K562 (cell line): Measurements from ENCODE around the gene SLCO3A1. TPM values are rescaled to one million over a fixed set of nuclear protein-coding genes. Genes with fewer than 3 reads are reported as not detected.

Experiments
- ATAC-seq: fragments of 200-7000 bp; cut with Tn5 transposase; 3 replicates; pipeline ENCODE4 v1.9.1; 2020; ENCODE audit warnings: moderate library complexity
- BruUV-seq: library from RNA; stranded (reverse); fragments of 400-500 nt; replicated peaks from 2 replicates; lab custom pipeline; 2021; lab: Mats Ljungman, UMichigan
- CTCF ChIA-PET: fragments of 300-600 bp; formaldehyde crosslinking; extraction: SDS; loops from one replicate; lab custom pipeline; 2021; ENCODE audit warnings: low intra/inter-chr PET ratio; lab: Yijun Ruan, JAX
- POLR2A ChIA-PET: fragments of 300-600, 350-650 bp; sonication (Branson Sonifier 250); formaldehyde crosslinking; extraction: SDS; loops from one replicate; lab custom pipeline; 2021; ENCODE audit warnings: antibody characterized with exemption, inconsistent platforms; lab: Yijun Ruan, JAX
- DNase-seq, 4 experiments: peaks; one replicate each; pipeline versions ENCODE4 v3.0.0 to v3.0.0-alpha.2; 2011 to 2018; ENCODE audit warnings: low spot score in 3 of 4, mixed read lengths in 3 of 4; ENCODE audit errors: extremely low read depth in 1 of 4
- FAIRE-seq: peaks from 2 replicates; lab custom pipeline; 2011; peaks lifted over from hg19 to GRCh38; lab: Jason Lieb, UNC
- H2AFZ ChIP-seq: 2 replicates; pipeline ENCODE4 v1.6.0; 2011; ENCODE audit warnings: low read depth, low read length, control low read depth, inconsistent platforms
- H3K27ac ChIP-seq: fragments of 200-600 bp; 3 replicates; pipeline ENCODE4 v1.8.0; 2011; ENCODE audit warnings: low read depth, mild to moderate bottlenecking, control low read depth, inconsistent platforms, low read length, moderate library complexity, mixed read lengths; ENCODE audit errors: extremely low read depth
- H3K27me3 ChIP-seq, 2 experiments: fragments of 300-600 bp in 1 of 2; 2 replicates in 1 of 2; 3 replicates in 1 of 2; pipeline versions ENCODE4 v1.6.0 to v1.8.0; 2011; ENCODE audit warnings: inconsistent platforms in 2 of 2, low read length in 2 of 2, mild to moderate bottlenecking in 1 of 2, mixed read lengths in 1 of 2, moderate library complexity in 1 of 2; ENCODE audit not compliant: control insufficient read depth in 2 of 2, insufficient read depth in 2 of 2
- H3K36me3 ChIP-seq: fragments of 300-600 bp; 3 replicates; pipeline ENCODE4 v1.8.0; 2011; ENCODE audit warnings: mild to moderate bottlenecking, low read length, inconsistent platforms; ENCODE audit not compliant: control insufficient read depth, insufficient read depth
- H3K4me1 ChIP-seq, 2 experiments: fragments of 200-600 bp in 1 of 2; replicated peaks in 1 of 2; 2 replicates in 1 of 2; 3 replicates in 1 of 2; pipeline versions ENCODE4 v1.5.1 to v1.8.0; 2011; ENCODE audit warnings: inconsistent platforms in 2 of 2, low read length in 2 of 2, mild to moderate bottlenecking in 1 of 2, mixed read lengths in 1 of 2, moderate library complexity in 1 of 2; ENCODE audit not compliant: control insufficient read depth in 2 of 2, insufficient read depth in 2 of 2
- H3K4me2 ChIP-seq: 2 replicates; pipeline ENCODE4 v1.6.1; 2011; ENCODE audit warnings: low read length, control low read depth, inconsistent platforms, mixed read lengths; ENCODE audit not compliant: insufficient read depth
- H3K4me3 ChIP-seq: fragments of 200-600 bp; sonication (generic), shearing (Covaris generic); 2 replicates; pipeline ENCODE4 v1.5.1; 2016; ENCODE audit warnings: control low read depth, inconsistent platforms
- H3K79me2 ChIP-seq: fragments of 200-600 bp; 3 replicates; pipeline ENCODE4 v1.8.0; 2011; ENCODE audit warnings: low read length, inconsistent platforms; ENCODE audit not compliant: control insufficient read depth, insufficient read depth
- H3K9ac ChIP-seq, 2 experiments: 2 replicates each; pipeline versions ENCODE4 v1.6.0 to v1.6.1; 2011; ENCODE audit warnings: low read depth in 2 of 2, low read length in 2 of 2, control low read depth in 1 of 2, inconsistent platforms in 1 of 2, mild to moderate bottlenecking in 1 of 2, mixed read lengths in 1 of 2; ENCODE audit not compliant: insufficient read depth in 1 of 2
- H3K9me1 ChIP-seq: one replicate; pipeline ENCODE4 v1.6.0; 2011; ENCODE audit warnings: inconsistent platforms, mild to moderate bottlenecking, low read length, moderate library complexity; ENCODE audit not compliant: control insufficient read depth, insufficient read depth
- H3K9me3 ChIP-seq: replicated peaks from 2 replicates; pipeline ENCODE4 v1.5.1; 2011; ENCODE audit warnings: low read depth, low read length, inconsistent platforms; ENCODE audit not compliant: control insufficient read depth, insufficient read depth
- H4K20me1 ChIP-seq: replicated peaks from 2 replicates; pipeline ENCODE4 v1.6.1; 2011; ENCODE audit warnings: low read length, inconsistent platforms, mixed read lengths; ENCODE audit not compliant: control insufficient read depth, insufficient read depth
- ATF7 ChIP-seq: fragments of 450-650 bp; IDR thresholded peaks from 2 replicates; pipeline ENCODE4 v1.7.1; 2014; ENCODE audit warnings: mild to moderate bottlenecking, moderate library complexity
- CBX5 ChIP-seq: IDR thresholded peaks from 2 replicates; pipeline ENCODE4 v1.6.1; 2014; ENCODE audit warnings: low read depth, borderline replicate concordance
- KDM5B ChIP-seq: fragments of 200-600 bp; sonication (generic); IDR thresholded peaks from 2 replicates; pipeline ENCODE4 v1.6.1; 2012; ENCODE audit warnings: low read depth, mild to moderate bottlenecking, moderate library complexity, low read length, control low read depth, inconsistent platforms; ENCODE audit not compliant: insufficient replicate concordance
- PRMT5 ChIP-seq: sonication (generic); formaldehyde crosslinking; IDR thresholded peaks from 2 replicates; pipeline ENCODE4 v1.5.0; 2020; ENCODE audit warnings: missing genetic modification reagents
- ZNF224 ChIP-seq: sonication (generic); formaldehyde crosslinking; IDR thresholded peaks from 2 replicates; pipeline ENCODE4 v1.8.0; 2022; ENCODE audit warnings: mild to moderate bottlenecking, missing genetic modification reagents
- WGBS: fragments of 100-300 bp; shearing (Covaris generic); methylation state at CpG from one replicate; pipeline ENCODE4 v1.1.6; 2016; ENCODE audit warnings: low coverage, mixed read lengths; ENCODE audit not compliant: insufficient coverage; ENCODE audit errors: missing lambda C conversion rate; 5-methylcytosine and 5-hydroxymethylcytosine counted together
- in situ Hi-C: fragments of 300-500 bp; cut with MboI; formaldehyde crosslinking; loops from 4 replicates; pipeline ENCODE4 v1.15.0; 2018; ENCODE audit warnings: inconsistent platforms, mixed read lengths
- intact Hi-C: fragments of 100-400 bp; cut with micrococcal nuclease; formaldehyde crosslinking; loops from 2 replicates; pipeline ENCODE4 v1.14.2; 2022
- polyA plus RNA-seq, 8 experiments: library from polyadenylated mRNA; depleted of rRNA in 4 of 8; stranded (reverse) in 5 of 8; unstranded in 3 of 8; fragments of >200 nt; fragmentation: Nextera tagmentation in 2 of 8; fragmentation: Illumina TruSeq in 1 of 8; extraction: Ambion mirVana in 2 of 8; extraction: Trizol in 1 of 8; gene quantifications; 2 replicates each; pipeline versions ENCODE4 v1.2.1 to v1.2.3, GENCODE V29; 2011 to 2014; ENCODE audit warnings: inconsistent platforms in 1 of 8, missing spikeins in 1 of 8
- total RNA-seq, 7 experiments: library from RNA; depleted of rRNA in 6 of 7; stranded (reverse); fragments of >200 nt in 6 of 7; fragmentation: Illumina TruSeq in 2 of 7; extraction: Trizol in 2 of 7; gene quantifications; 2 replicates each; pipeline versions ENCODE4 v1.2.1 to v1.2.3, GENCODE V29; 2011 to 2021; ENCODE audit warnings: low replicate concordance in 1 of 7
- TF ChIP-seq, protein P1 (sequence below): IDR thresholded peaks from 2 replicates; pipeline ENCODE4 v1.6.1; 2016; ENCODE audit warnings: missing genetic modification characterization, missing compliant biosample characterization
- TF ChIP-seq, protein P2 (sequence below): fragments of 250-450 bp; sonication (Bioruptor Pico); IDR thresholded peaks from 2 replicates; pipeline ENCODE4 v1.5.0; 2021; ENCODE audit warnings: mild to moderate bottlenecking, borderline replicate concordance

The SLCO3A1 gene
- total and polyA plus RNA-seq, 9 of the 15 experiments (the other 6 are each of a cell fraction or from before 2014, with no cell fraction given) = 0.01 to 0.84 (median 0.06) TPM; not detected in 3

DNA sequence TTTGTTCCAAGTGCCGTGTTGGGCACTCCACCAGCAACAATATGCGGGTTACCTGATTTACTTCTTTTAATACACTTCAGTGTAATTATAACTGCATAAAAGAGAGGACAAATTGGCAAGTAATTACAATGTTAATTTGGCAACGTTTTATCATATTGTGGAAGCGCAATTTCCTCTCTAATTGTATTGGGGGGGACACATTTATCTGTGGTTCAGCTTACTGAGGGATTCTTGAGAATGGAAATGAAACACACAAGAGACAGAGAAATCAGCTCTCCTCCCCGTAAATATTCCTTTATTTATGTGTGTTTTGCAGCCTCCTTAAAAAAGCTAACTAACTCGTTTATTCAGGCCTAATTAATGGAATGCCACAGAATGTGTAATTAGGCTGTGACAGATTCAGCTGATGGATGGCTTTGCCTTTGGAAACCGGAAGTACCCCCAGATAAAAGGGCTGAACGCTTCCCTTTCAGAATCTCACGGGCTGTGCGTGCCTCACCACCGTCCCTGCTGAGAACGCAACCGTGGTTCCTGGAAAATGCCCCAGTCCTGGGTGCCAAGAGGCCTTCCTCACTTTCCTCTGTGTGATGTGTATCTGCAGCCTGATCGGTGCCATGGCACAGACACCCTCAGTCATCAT, 293.1 kb downstream of the SLCO3A1 start:
- POLR2A ChIA-PET = no interaction called here
- H4K20me1 ChIP-seq = no peaks in the 10 kb centered on the region

More for the DNA sequence above, 293.1 kb downstream of the SLCO3A1 start:
- intact Hi-C loops = no loop called here
- FAIRE-seq = no peak
- TF ChIP-seq ZNF224 (no peak), ATF7 (no peak), PRMT5 (CRISPR knock-in tag) (no peak), CBX5 (no peak), KDM5B (no peak)
- TF ChIP-seq, protein P1, sequence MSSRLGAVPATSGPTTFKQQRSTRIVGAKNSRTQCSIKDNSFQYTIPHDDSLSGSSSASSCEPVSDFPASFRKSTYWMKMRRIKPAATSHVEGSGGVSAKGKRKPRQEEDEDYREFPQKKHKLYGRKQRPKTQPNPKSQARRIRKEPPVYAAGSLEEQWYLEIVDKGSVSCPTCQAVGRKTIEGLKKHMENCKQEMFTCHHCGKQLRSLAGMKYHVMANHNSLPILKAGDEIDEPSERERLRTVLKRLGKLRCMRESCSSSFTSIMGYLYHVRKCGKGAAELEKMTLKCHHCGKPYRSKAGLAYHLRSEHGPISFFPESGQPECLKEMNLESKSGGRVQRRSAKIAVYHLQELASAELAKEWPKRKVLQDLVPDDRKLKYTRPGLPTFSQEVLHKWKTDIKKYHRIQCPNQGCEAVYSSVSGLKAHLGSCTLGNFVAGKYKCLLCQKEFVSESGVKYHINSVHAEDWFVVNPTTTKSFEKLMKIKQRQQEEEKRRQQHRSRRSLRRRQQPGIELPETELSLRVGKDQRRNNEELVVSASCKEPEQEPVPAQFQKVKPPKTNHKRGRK (tag) = no peak
- TF ChIP-seq, protein P2, sequence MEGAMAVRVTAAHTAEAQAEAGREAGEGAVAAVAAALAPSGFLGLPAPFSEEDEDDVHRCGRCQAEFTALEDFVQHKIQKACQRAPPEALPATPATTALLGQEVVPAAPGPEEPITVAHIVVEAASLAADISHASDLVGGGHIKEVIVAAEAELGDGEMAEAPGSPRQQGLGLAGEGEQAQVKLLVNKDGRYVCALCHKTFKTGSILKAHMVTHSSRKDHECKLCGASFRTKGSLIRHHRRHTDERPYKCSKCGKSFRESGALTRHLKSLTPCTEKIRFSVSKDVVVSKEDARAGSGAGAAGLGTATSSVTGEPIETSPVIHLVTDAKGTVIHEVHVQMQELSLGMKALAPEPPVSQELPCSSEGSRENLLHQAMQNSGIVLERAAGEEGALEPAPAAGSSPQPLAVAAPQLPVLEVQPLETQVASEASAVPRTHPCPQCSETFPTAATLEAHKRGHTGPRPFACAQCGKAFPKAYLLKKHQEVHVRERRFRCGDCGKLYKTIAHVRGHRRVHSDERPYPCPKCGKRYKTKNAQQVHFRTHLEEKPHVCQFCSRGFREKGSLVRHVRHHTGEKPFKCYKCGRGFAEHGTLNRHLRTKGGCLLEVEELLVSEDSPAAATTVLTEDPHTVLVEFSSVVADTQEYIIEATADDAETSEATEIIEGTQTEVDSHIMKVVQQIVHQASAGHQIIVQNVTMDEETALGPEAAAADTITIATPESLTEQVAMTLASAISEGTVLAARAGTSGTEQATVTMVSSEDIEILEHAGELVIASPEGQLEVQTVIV (CRISPR knock-in tag) = no peak
- TF ChIP-seq, all 486 proteins: peak for 0
- ATAC-seq = no peak
- Histone ChIP-seq H3K27ac (no peak overlapping the region), H3K79me2 (no peaks in the 10 kb centered on the region), H2AFZ (no peak overlapping the region), H3K4me1 (peaks cover 0 to 4% of the 10 kb centered on the region in 2 experiments; a peak in 1 of 5 replicates), H3K4me2 (no peak overlapping the region), H3K4me3 (no peak overlapping the region), H3K9me1 (no peaks in the 10 kb centered on the region), H3K9me3 (no peaks in the 10 kb centered on the region), H3K36me3 (no peaks in the 10 kb centered on the region), H3K9ac (no peak overlapping the region), H3K27me3 (peaks cover 0 to 10% of the 10 kb centered on the region in 2 experiments; a peak in 2 of 5 replicates)
- in situ Hi-C loops = no loop called here
- no TSS peak for BruUV-seq
- WGBS = under 1% methylated on average over 14 of the region's 14 CpGs
- no peak for DNase-seq
- CTCF ChIA-PET = no interaction called here
